Measurements from ENCODE around the gene MYL1.

DNA sequence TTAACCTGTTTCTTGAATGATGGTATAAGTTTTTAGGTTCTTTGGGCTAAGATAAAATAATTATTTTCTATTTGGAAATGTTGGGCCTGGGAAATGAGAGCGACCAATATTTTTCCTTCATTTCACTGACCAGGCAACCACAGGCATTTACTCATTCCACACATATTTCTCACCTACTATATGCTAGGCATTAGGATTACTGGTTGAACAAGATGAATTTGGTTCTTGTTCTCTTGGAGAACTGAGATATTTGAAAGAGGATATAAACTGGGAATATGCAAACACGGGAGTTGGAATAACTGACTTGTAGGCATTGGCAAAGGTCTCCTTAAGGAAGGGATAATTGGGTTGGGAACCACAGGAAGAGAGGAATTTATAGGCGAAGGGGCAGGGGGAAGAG lies 3.9 kb upstream of the MYL1 start:
- TF ChIP-seq EZH2 (IDR thresholded peaks at IDR 0.05) (no peak), POLR2AphosphoS5 (IDR thresholded peaks at IDR 0.05; ENCODE audit: borderline replicate concordance, low read depth, low read length) (no peak)
